Measurements from ENCODE around the gene CELF2. TPM values are rescaled to one million over a fixed set of nuclear protein-coding genes. Genes with fewer than 3 reads are reported as not detected.

CELF2 gene
- total RNA-seq, 1 experiment from 2014 or later: 0.77 TPM

GRCh38 chr10:11154849-11155498, 137.3 kb downstream of the CELF2 start:
- DNase-seq (ENCODE audit: low spot score): no peak

- DNase-seq (ENCODE audit: low spot score): no peak
These were observed 138.8 kb downstream of the CELF2 start for GRCh38 chr10:11156480-11156879.

GRCh38 chr10:11157292-11158076, 139.8 kb downstream of the CELF2 start:
- DNase-seq (ENCODE audit: low spot score): no peak

- DNase-seq (ENCODE audit: low spot score): no peak
These were observed 140.4 kb downstream of the CELF2 start for GRCh38 chr10:11158080-11158479.

GRCh38 chr10:11159543-11160215, 142.0 kb downstream of the CELF2 start:
- no peak for DNase-seq (ENCODE audit: low spot score)

- no peak for DNase-seq (ENCODE audit: low spot score)
These were observed 143.4 kb downstream of the CELF2 start for GRCh38 chr10:11161096-11161495.

GRCh38 chr10:11161910-11162309, 144.2 kb downstream of the CELF2 start:
- no peak for DNase-seq (ENCODE audit: low spot score)

GRCh38 chr10:11162828-11163599, 145.3 kb downstream of the CELF2 start:
- DNase-seq (ENCODE audit: low spot score): no peak

- DNase-seq (ENCODE audit: low spot score): no peak
These were observed 146.3 kb downstream of the CELF2 start for GRCh38 chr10:11163780-11164550.

- DNase-seq (ENCODE audit: low spot score): no peak
These were observed 146.8 kb downstream of the CELF2 start for GRCh38 chr10:11164551-11164802.

GRCh38 chr10:11164803-11165590, 147.3 kb downstream of the CELF2 start:
- peak; percentile 46 for DNase-seq (ENCODE audit: low spot score)

- peak; percentile 10 for DNase-seq (ENCODE audit: low spot score)
These were observed 148.2 kb downstream of the CELF2 start for GRCh38 chr10:11165591-11166543.

- DNase-seq (ENCODE audit: low spot score): no peak
These were observed 148.9 kb downstream of the CELF2 start for GRCh38 chr10:11166550-11166949.

- no peak for DNase-seq (ENCODE audit: low spot score)
These were observed 149.7 kb downstream of the CELF2 start for GRCh38 chr10:11167233-11167966.

GRCh38 chr10:11168423-11169090, 150.9 kb downstream of the CELF2 start:
- no peak for DNase-seq (ENCODE audit: low spot score)

GRCh38 chr10:11169976-11170375, 152.3 kb downstream of the CELF2 start:
- DNase-seq (ENCODE audit: low spot score): no peak

- no peak for DNase-seq (ENCODE audit: low spot score)
These were observed 152.9 kb downstream of the CELF2 start for GRCh38 chr10:11170574-11170973.
